ENCODE results near the gene ABCC2.
"Not testable (repeated sequence)": the region's sequence is repeated elsewhere in the genome, so short reads cannot be mapped to it uniquely, and the experiment has no call there.

Gene ABCC2

GRCh38 chr10:99809931-99810615, 27.6 kb downstream of the ABCC2 start:
- DNase-seq, result no peak

- DNase-seq, result no peak
Measured at GRCh38 chr10:99812177-99812576, 29.7 kb downstream of the ABCC2 start.

- DNase-seq, result no peak
Measured at GRCh38 chr10:99814143-99814542, 31.7 kb downstream of the ABCC2 start.

- no peak for DNase-seq
Measured at GRCh38 chr10:99815621-99816020, 33.2 kb downstream of the ABCC2 start.

- no peak for DNase-seq
Measured at GRCh38 chr10:99827936-99828335, 45.5 kb downstream of the ABCC2 start.

GRCh38 chr10:99828464-99828863, 46.0 kb downstream of the ABCC2 start:
- DNase-seq, result no peak

GRCh38 chr10:99832439-99832838, 50.0 kb downstream of the ABCC2 start:
- DNase-seq, result no peak

GRCh38 chr10:99834410-99834809, 52.0 kb downstream of the ABCC2 start:
- no peak for DNase-seq

GRCh38 chr10:99835947-99836346, 53.5 kb downstream of the ABCC2 start:
- no peak for DNase-seq

GRCh38 chr10:99836711-99837110, 54.3 kb downstream of the ABCC2 start:
- DNase-seq, result no peak

GRCh38 chr10:99840859-99841258, 58.4 kb downstream of the ABCC2 start:
- DNase-seq, result not testable (repeated sequence)

GRCh38 chr10:99841746-99842145, 59.3 kb downstream of the ABCC2 start:
- no peak for DNase-seq

GRCh38 chr10:99843310-99843709, 60.9 kb downstream of the ABCC2 start:
- no peak for DNase-seq

- no peak for DNase-seq
Measured at GRCh38 chr10:99844433-99844955, 62.1 kb downstream of the ABCC2 start.

- DNase-seq, result peak; percentile 66 to 75
Measured at GRCh38 chr10:99845837-99846382, 63.5 kb downstream of the ABCC2 start.

GRCh38 chr10:99849057-99849456, 66.6 kb downstream of the ABCC2 start:
- no peak for DNase-seq

- DNase-seq, result no peak
Measured at GRCh38 chr10:99849536-99849935, 67.1 kb downstream of the ABCC2 start.

GRCh38 chr10:99850021-99850766, 67.8 kb downstream of the ABCC2 start:
- no peak for DNase-seq

GRCh38 chr10:99850767-99851340, 68.4 kb downstream of the ABCC2 start:
- DNase-seq, result no peak

- no peak for DNase-seq
Measured at GRCh38 chr10:99851825-99852224, 69.4 kb downstream of the ABCC2 start.

GRCh38 chr10:99852481-99853213, 70.2 kb downstream of the ABCC2 start:
- no peak for DNase-seq

GRCh38 chr10:99853655-99854054, 71.2 kb downstream of the ABCC2 start:
- no peak for DNase-seq

- no peak for DNase-seq
Measured at GRCh38 chr10:99854860-99855259, 72.4 kb downstream of the ABCC2 start.

Data from activated CD4-positive, alpha-beta T cell treated with anti-CD3 and anti-CD28 coated beads for 4 hours (primary cell).